OCI-LY1 (cell line): ENCODE data around the gene ASGR1.

ENCODE experiments used
- H2AFZ ChIP-seq: fragments of 200-600 bp; sonication (generic), shearing (Covaris generic); 2 replicates; pipeline ENCODE4 v1.6.0; 2014; ENCODE audit warnings: antibody characterized with exemption, mild to moderate bottlenecking, low read length
- H3F3A ChIP-seq: fragments of 200-600 bp; sonication (generic), shearing (Covaris generic); 2 replicates; pipeline ENCODE4 v1.6.0; 2014; ENCODE audit warnings: mild to moderate bottlenecking, antibody characterized with exemption, low read length, moderate library complexity; ENCODE audit not compliant: insufficient read depth
- H3K27ac ChIP-seq: fragments of 200-600 bp; sonication (generic); 2 replicates; pipeline ENCODE4 v1.5.1; 2014; ENCODE audit warnings: low read length, mixed run types, mild to moderate bottlenecking, low read depth; ENCODE audit not compliant: poor library complexity, severe bottlenecking
- H3K27me3 ChIP-seq: fragments of 200-600 bp; sonication (generic); 2 replicates; pipeline ENCODE4 v1.6.0; 2014; ENCODE audit warnings: antibody characterized with exemption, mild to moderate bottlenecking, low read length, moderate library complexity; ENCODE audit not compliant: insufficient read depth
- H3K36me3 ChIP-seq: fragments of 200-600 bp; sonication (generic); 2 replicates; pipeline ENCODE4 v1.6.1; 2014; ENCODE audit warnings: mild to moderate bottlenecking, antibody characterized with exemption, low read length, moderate library complexity, mixed read lengths; ENCODE audit not compliant: insufficient read depth
- H3K4me1 ChIP-seq: fragments of 200-600 bp; sonication (generic); 2 replicates; pipeline ENCODE4 v1.5.1; 2014; ENCODE audit warnings: mild to moderate bottlenecking, low read length, moderate library complexity; ENCODE audit not compliant: insufficient read depth, severe bottlenecking
- H3K4me2 ChIP-seq: fragments of 200-600 bp; sonication (generic), shearing (Covaris generic); 2 replicates; pipeline ENCODE4 v1.6.1; 2014; ENCODE audit warnings: low read length
- H3K4me3 ChIP-seq: fragments of 200-600 bp; sonication (generic); 2 replicates; pipeline ENCODE4 v1.5.1; 2014; ENCODE audit warnings: low read length, low read depth, mild to moderate bottlenecking, mixed read lengths; ENCODE audit not compliant: poor library complexity, severe bottlenecking
- H3K79me2 ChIP-seq: fragments of 200-600 bp; shearing (Covaris generic); 2 replicates; pipeline ENCODE4 v1.6.1; 2016; ENCODE audit warnings: mixed run types, low read length, mixed read lengths; ENCODE audit not compliant: insufficient read depth
- H3K9ac ChIP-seq: fragments of 200-600 bp; sonication (generic), shearing (Covaris generic); 2 replicates; pipeline ENCODE4 v1.6.1; 2014; ENCODE audit warnings: mild to moderate bottlenecking, low read length, mixed read lengths
- H3K9me2 ChIP-seq: fragments of 200-600 bp; sonication (generic), shearing (Covaris generic); 2 replicates; pipeline ENCODE4 v1.6.1; 2014; ENCODE audit warnings: low read depth, mild to moderate bottlenecking, low read length, mixed read lengths
- H3K9me3 ChIP-seq: fragments of 200-600 bp; shearing (Covaris generic); 2 replicates; pipeline ENCODE4 v1.6.1; 2014; ENCODE audit warnings: low read length, mixed read lengths
- H4K20me1 ChIP-seq: fragments of 200-600 bp; sonication (generic), shearing (Covaris generic); 2 replicates; pipeline ENCODE4 v1.6.0; 2016; ENCODE audit warnings: mild to moderate bottlenecking, low read length; ENCODE audit not compliant: insufficient read depth
- EZH2 ChIP-seq: fragments of 200-600 bp; sonication (generic), shearing (Covaris generic); IDR thresholded peaks from 2 replicates; pipeline ENCODE4 v1.8.0; 2017; ENCODE audit warnings: borderline replicate concordance, mixed run types, mild to moderate bottlenecking, antibody characterized with exemption, low read length, moderate library complexity, mixed read lengths
- TF ChIP-seq, protein P1 (sequence below): fragments of 200-600 bp; sonication (generic), shearing (Covaris generic); IDR thresholded peaks from 2 replicates; pipeline ENCODE4 v1.5.1; 2017; ENCODE audit warnings: mild to moderate bottlenecking, antibody characterized with exemption, low read length, moderate library complexity, mixed read lengths

ASGR1 gene, protein sequence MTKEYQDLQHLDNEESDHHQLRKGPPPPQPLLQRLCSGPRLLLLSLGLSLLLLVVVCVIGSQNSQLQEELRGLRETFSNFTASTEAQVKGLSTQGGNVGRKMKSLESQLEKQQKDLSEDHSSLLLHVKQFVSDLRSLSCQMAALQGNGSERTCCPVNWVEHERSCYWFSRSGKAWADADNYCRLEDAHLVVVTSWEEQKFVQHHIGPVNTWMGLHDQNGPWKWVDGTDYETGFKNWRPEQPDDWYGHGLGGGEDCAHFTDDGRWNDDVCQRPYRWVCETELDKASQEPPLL

DNA sequence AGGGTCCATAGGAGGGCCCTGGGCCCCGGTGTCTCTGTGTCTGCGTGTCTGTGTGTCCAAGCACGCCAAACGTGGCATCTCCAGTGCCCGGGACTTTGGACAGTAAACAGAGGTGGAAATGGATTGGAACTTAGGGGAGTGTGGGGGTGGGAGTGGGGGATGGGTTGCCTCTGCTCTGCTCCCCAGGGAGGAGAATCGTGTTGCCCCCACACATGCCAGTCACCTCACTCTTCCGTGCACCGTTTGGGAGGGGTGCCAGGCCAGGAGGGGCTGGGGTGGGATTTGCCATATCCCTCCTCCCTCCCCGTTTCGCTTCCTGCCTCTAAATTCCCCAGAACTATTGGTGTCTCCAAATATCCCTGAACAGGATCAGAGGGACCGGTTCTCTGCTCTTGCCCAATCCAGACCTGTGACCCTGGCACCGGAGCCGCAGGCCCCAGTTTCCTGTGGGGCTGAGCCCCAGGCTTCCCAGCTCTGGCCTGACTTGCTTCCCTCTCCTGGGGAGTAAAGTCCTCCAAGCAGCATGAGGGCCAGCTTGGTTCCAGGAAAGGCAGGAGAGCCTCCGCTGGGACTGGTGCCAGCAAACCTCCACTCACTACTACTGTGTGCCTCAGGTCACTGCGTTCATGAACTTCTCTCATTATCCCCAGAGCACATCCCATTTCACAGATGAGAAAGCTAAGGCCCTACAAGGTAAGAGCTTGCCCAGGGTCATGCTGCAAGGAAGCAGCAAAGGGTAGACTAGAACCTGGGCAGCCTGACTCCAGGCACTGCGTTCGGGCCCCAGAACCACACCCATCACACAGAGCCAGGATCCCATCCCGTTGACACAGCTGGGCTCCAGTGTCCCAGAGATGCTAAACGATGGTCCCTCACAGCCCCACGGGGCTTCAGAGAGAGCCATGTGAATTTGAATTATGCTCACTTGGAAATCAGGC lies at the start of gene ASGR1:
Gene ASGR1 (minus strand): TSS at position 54 of the 938 bp plus-strand sequence. CDS start 807 bp downstream, outside the sequence.
- H3K9me3 ChIP-seq, result no peaks in the 10 kb centered on the region; the same call in 1 of the 2 replicates
- H3K4me1 ChIP-seq, result peaks cover 4% of the 10 kb centered on the region
- H3K4me2 ChIP-seq, result no peak within 1 kb of the TSS
- H3K79me2 ChIP-seq, result no peaks in the 10 kb centered on the region
- no peak within 1 kb of the TSS for H3K9ac ChIP-seq
- no peak within 1 kb of the TSS for H3K27ac ChIP-seq
- no peak within 1 kb of the TSS for H3K4me3 ChIP-seq
- no peaks in the 10 kb centered on the region; the same call in 1 of the 2 replicates for H3K27me3 ChIP-seq
- no peak for TF ChIP-seq EZH2
- no peaks in the 10 kb centered on the region for H4K20me1 ChIP-seq
- no peaks in the 10 kb centered on the region for H3K9me2 ChIP-seq
- no peak within 1 kb of the TSS for H2AFZ ChIP-seq
- no peaks in the 10 kb centered on the region for H3F3A ChIP-seq
- H3K36me3 ChIP-seq, result no peaks in the 10 kb centered on the region

DNA sequence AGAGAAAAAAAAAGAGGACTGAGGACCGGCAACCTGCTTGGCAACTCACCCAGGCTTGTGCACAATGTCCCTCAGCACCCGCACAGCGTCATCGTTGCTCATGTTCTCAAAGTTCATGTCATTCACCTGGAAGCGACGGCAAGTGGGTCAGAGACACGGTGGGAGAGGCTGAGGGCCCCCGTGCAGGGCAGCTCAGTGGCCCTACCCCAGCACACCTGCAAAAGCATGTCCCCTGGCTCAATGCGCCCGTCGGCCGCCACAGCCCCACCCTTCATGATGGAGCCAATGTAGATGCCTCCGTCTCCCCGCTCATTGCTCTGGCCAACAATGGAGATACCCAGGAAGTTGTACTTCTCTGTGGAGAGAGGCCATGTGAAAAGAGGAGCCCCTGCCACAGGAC lies 49.8 kb upstream of the ASGR1 start:
- no peak overlapping the region for H3K4me3 ChIP-seq
- no peak overlapping the region for H3K27ac ChIP-seq
- peaks cover 23% of the 10 kb centered on the region for H3K79me2 ChIP-seq
- no peak overlapping the region for H2AFZ ChIP-seq
- peaks cover 11% of the 10 kb centered on the region for H3K4me1 ChIP-seq
- no peak overlapping the region for H3K4me2 ChIP-seq
- no peaks in the 10 kb centered on the region for H3K27me3 ChIP-seq
- H3K9me2 ChIP-seq, result no peaks in the 10 kb centered on the region
- no peaks in the 10 kb centered on the region for H4K20me1 ChIP-seq
- H3K9ac ChIP-seq, result no peak overlapping the region
- TF ChIP-seq, protein P1, sequence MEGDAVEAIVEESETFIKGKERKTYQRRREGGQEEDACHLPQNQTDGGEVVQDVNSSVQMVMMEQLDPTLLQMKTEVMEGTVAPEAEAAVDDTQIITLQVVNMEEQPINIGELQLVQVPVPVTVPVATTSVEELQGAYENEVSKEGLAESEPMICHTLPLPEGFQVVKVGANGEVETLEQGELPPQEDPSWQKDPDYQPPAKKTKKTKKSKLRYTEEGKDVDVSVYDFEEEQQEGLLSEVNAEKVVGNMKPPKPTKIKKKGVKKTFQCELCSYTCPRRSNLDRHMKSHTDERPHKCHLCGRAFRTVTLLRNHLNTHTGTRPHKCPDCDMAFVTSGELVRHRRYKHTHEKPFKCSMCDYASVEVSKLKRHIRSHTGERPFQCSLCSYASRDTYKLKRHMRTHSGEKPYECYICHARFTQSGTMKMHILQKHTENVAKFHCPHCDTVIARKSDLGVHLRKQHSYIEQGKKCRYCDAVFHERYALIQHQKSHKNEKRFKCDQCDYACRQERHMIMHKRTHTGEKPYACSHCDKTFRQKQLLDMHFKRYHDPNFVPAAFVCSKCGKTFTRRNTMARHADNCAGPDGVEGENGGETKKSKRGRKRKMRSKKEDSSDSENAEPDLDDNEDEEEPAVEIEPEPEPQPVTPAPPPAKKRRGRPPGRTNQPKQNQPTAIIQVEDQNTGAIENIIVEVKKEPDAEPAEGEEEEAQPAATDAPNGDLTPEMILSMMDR, result no peak
- TF ChIP-seq EZH2, result no peak
- peaks cover 79% of the 10 kb centered on the region for H3K36me3 ChIP-seq
- H3K9me3 ChIP-seq, result no peaks in the 10 kb centered on the region
- no peaks in the 10 kb centered on the region; the same call in 1 of the 2 replicates for H3F3A ChIP-seq

DNA sequence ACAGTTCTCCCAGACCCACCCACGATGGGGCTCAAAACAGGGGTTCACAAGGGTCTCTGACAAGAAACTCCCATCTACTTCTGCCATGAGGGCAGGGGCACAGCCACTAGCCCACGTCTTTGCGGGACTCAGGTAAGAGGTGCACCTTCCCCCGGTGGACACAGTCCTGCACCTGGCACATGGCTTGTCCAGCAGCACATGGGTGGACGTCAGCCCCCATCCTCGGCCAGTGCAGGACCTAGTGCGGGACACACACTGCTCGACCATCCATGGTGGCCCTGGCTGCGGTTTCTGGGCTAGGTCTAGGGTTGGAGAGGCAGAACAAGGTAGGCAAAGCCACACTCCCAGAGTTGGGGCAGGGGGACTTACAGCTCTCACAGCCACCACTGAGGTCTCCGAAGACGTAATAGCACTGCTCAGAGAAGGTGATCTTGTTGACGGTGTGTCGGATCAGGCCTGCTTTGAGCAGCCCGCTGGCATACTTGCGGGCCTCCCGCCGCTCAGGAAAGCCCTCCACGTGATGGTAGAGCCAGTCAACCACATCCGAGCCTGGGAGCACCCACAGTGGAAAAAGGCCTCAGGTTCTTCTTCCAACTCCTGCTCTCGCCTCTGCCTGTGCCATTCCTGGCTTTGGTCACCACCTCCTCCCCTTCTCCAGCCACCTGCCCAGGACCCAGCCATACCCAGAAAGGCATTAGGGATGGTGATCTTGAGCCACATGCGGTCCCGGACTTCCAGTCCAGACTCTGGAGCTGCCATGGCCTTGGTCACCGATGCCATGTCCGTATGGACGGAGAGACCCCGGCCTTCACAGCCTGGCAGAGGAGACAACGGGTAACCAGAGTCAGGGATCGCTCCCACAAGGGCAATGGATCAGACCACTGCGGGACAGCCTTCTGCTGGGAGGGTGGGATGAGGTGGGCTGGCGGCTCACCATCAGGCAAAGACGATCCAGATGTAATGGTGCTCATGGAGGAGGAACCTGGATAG lies 47.8 kb upstream of the ASGR1 start:
- Histone ChIP-seq H3K9me2 (no peaks in the 10 kb centered on the region), H3K36me3 (peaks cover 92% of the 10 kb centered on the region)

More for the DNA sequence above, 47.8 kb upstream of the ASGR1 start:
- no peaks in the 10 kb centered on the region for H4K20me1 ChIP-seq
- no peak overlapping the region for H3K4me3 ChIP-seq
- no peak overlapping the region for H2AFZ ChIP-seq
- peaks cover 5% of the 10 kb centered on the region for H3K79me2 ChIP-seq
- no peaks in the 10 kb centered on the region for H3K9me3 ChIP-seq
- peaks cover 4% of the 10 kb centered on the region for H3K4me1 ChIP-seq
- no peak overlapping the region for H3K27ac ChIP-seq
- H3F3A ChIP-seq, result no peaks in the 10 kb centered on the region; the same call in 1 of the 2 replicates
- no peaks in the 10 kb centered on the region for H3K27me3 ChIP-seq
- H3K4me2 ChIP-seq, result no peak overlapping the region
- TF ChIP-seq, protein P1, result no peak
- no peak for TF ChIP-seq EZH2
- no peak overlapping the region for H3K9ac ChIP-seq
